MV-4-11 (cell line): ENCODE measurements around the gene IGF2BP1.
"Not testable (repeated sequence)": the region's sequence is repeated elsewhere in the genome, so short reads cannot be mapped to it uniquely, and the experiment has no call there.

Experiments used
- DNase-seq: peaks from one replicate; lab custom pipeline; 2025; lab: John Stamatoyannopoulos, UW

The IGF2BP1 gene

DNA sequence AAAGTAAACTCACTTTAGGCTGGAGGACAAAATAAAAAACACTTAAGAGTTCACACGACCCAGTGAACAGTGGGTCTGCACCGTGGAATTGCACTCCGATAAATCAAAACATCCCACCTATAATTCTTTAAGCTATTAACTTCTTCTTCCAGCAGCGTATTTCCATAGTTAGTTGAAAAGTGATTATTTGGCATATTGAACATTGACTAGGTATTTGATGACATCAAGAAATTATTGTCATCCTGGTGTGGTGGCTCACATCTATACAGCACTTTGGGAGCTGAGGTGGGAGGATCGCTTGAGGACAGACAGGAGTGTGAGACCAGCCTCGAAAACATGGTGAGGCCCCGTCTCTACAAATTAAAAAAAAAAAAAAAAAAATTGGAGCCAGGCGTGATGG, 23.4 kb downstream of the IGF2BP1 start:
- DNase-seq, result no peak

DNA sequence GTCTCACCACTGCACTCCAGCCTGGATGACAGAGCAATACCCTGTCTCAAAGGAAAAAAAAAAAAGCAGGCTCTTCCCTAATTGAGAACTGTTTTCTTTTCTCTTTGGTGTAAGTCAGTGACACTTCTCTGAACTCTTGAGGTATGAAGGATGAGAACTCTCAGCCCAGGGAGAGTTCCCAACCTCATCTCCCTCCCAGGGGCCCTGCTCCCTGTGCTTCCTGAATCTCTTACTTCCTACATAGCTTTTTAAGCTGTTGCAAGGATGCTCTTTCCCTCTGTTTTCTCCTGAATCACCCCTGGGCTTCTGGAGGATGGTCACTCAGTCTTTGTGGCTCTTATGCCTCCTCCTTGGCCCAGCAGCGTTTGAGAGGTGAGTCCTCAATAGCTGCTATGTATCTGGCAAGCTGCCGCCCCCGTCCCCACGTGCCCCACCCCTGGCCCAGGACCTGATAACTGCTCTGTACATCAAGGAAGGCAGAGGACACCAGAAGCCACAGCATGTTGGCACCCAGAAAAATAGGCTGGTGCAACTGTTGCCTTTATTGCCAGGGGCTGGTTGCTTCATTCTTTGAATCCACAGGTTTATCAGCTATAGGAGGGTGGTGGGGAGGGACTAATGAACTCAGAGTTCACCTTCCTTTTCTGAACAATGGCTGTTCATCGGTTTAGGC, 24.0 kb downstream of the IGF2BP1 start:
- no peak for DNase-seq

DNA sequence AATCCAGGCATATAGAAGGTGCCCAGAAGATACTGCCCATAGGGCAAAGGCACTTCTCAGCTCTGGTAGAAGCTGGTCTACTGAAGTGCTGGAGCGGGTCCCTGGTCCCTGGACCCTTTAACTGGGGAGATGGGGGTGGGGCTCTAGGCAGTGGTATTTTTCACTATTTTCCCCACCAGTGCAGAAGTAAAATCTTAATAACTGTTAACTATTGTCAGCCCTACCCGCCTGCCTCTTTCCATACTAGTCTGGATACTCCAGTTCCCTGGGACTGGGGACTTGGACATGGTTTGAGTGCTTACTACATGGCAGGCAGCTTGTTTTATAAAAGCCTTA, 24.6 kb downstream of the IGF2BP1 start:
- no peak for DNase-seq

DNA sequence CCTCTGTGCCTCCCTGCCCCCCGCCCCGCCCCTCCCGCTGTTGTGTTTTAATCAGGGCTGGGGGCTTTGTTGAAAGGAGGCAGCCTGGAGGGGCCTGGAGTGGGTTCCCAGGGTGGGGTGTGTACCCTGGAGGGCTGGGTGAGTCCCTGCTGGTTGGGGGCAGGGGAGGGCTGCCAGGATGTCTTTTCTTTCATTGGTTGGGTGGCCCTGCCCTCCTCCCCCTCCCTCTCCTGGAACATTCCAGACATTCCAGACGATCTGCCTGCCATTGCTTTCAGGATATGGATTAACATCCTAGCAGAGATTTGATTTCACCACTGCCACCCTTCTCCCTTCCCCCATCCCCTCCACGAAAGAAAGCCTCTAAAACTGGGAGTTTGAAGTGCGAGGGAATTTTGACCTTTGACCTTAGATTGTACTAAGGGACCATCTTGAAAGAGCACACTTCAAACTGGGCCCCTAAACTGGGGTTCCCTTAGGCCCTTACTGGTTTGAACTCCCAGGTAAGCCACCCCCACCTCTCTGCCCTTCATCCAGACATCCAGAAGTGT, 25.3 kb downstream of the IGF2BP1 start:
- no peak for DNase-seq

DNA sequence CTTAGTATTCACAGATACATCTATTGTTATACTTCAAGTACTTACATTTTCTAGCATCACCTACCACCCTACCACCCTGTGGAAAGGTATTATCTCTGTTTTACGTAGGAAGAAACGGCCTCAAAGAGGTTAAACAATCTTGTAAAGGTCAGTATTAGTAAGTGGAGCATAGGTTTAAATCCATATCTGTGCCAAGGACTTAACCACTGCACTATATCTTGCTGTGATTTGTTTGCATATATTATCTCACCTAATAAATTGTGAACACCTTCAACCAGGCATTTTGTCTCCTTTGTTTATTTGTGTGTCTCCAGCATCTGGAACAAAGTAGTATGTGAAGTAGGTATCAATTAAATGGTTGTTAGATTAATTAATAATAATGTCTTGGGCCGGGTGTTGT, 27.3 kb downstream of the IGF2BP1 start:
- DNase-seq, result no peak

DNA sequence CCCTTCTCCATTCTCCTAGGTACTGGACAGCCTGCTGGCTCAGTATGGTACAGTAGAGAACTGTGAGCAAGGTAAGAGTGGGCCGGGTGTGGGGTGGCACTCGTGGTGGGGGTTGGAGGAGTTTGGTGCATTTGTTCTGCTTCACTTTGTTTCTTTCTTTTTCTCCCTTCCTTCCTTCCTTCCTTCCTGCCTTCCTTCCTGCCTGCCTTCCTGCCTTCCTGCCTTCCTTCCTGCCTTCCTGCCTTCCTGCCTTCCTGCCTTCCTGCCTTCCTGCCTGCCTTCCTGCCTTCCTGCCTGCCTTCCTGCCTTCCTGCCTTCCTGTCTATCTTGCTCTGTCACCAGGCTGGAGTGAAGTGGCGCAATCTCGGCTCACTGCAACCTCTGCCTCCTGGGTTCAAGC, 29.3 kb downstream of the IGF2BP1 start:
- DNase-seq, result not testable (repeated sequence)

DNA sequence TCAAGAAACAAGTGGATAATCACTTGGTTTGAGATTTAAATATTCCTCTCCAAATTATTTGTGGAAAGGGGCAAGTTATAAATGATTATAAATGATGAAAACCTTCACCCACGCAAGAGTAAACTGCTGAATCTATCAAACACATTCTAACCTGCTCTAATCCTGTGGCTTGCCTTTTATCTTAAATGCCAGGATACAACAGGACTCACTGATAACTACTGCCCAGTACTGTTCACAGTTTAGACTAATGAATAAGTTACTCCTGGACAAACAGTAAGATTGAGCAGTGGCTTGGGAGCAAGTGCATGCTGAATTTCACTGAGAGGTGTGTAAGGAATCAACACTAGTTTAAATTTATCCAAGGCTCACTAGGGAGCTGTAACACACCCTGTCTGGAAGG, 31.1 kb downstream of the IGF2BP1 start:
- no peak for DNase-seq

DNA sequence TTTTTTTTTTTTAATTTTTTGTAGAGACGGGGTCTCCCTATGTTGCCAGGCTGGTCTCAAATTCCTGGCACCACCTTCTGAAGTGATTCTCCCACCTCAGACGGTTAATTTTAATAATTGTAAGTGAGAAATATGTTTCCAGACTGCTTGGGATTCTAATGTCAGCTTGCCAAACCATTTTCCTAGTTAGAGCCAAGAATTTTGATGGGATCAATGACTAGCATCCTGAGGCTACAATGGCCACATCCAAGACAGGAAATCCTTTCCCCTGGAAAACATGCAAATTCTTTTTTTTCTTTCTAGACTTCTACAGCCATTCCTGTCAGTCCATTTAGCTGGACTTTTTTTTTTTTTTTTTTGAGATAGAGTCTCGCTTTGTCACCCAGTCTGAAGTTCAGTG, 32.6 kb downstream of the IGF2BP1 start:
- no peak for DNase-seq

DNA sequence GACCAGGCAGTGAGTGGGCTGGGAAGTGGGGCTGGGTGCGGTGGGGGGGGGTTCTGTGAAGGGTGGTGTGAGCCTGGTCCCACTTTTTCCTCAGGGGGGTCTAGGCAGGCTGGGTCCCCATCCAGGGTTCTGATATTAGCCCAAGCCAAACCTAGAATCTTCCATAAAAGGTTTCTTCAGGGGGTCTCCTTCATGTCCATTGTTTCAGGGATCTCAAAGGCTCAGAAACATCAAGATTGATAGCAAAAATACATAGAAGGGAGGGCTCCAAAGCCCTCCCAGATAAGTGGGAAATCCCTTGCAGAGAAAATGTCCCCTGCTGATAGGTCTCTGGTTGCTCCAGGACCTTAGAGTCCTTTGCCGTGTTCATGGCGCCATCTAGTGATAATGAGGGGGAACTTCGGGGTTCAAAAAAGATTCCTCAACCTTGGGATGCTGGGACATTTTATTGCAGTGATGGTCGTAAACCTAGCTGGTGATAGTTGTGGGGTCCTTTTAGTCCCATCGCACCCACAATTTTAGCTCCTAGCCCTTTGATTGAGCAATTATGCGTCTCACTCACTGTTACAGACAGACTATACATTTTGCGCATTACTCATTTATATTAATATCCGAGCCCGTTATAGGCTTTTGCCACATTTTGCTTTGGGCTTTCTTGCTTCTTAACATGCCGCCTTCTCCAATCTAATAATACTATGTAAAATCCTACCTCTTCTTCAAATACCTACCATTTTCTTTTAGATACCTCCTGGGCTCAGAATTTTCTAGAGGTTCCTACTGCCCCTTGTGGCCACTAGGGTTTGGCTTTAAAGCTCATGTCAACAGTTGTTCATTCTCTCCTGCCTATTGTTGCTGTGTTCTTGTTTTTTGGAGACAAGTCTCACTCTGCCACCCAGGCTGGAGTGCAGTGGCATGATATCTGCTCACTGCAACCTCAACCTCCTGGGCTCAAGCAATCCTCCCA, 35.1 kb downstream of the IGF2BP1 start:
- DNase-seq, result peak; percentile 68

DNA sequence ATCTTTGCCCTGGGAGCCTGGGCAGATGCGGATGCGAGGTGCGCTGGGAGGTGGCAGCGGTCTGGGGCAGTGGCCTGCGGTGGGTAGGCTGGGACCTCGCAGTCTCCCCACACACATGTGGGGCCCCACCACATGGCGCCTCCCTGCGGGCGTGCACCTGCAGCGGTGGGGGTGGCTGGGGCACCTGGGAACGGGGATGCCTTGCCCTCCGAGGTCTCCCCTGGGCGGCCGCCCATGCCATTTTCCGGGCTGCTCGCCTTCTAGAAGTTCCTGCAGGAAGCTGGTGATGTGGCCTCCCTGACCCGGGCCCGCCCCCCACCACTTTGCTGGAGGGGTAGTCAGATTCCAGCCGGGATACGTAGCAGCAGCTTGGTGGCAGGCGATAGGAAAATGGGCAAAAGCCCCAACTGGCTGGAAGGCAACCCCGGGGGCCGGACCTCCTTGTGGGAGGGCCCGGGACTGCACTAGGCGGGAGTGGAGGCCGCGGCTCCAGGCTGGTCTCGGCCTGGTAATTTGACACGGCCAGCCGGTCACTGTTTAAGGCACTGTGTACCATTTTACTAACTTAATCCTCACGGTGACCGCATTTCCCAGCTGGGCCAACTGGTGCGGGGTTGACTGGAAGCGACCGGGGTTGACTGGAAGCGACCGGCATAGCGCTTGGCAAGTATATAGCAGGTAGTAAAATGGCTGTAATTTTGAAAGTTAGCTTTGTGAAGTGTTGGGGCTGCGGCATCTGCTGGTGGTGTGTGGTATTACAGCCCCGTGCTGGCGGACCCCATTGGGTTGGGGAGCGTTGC, 38.5 kb downstream of the IGF2BP1 start:
- DNase-seq, result no peak

DNA sequence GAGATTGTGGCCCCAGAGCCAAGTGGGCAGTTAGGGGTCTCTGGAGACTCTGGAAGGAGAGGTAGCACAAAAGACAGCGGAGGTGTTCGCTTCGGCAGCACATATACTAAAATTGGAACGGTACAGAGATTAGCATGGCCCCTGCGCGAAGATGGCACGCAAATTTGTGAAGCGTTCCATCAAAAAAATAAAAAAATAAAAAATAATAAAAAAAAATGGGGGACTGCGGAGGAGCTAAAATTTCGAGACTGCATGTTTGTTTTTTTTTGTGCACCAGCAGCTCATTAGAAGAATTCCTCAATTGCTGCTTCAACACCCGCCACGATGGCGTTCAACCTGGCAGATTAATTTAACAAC, 39.1 kb downstream of the IGF2BP1 start:
- no peak for DNase-seq

DNA sequence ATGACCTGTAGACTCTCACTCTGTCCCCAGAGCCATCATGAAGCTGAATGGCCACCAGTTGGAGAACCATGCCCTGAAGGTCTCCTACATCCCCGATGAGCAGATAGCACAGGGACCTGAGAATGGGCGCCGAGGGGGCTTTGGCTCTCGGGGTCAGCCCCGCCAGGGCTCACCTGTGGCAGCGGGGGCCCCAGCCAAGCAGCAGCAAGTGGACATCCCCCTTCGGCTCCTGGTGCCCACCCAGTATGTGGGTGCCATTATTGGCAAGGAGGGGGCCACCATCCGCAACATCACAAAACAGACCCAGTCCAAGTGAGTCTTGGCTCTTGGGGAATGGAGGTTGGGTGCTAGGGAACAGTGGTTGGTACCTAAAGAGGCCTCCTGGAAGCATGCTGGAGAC, 41.0 kb downstream of the IGF2BP1 start:
- no peak for DNase-seq

DNA sequence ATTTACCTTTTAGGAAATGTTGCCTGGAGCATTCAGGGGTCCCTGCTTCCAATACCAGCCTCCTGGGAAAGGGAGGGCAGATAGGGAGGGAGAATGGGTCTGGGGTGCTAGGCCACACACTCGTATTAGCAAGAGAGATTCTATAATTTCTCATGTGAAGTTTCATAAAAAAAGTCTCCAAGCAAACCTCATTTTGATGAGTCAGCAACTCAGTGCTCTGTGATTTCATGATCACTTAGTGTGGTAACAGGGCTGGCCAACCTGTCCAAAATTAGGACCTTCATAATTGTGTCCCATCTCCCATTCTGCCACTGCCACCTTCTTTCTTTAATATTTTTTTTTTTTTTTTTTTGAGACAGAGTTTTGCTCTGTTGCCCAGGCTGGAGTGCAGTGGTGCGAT, 41.4 kb downstream of the IGF2BP1 start:
- DNase-seq, result no peak

DNA sequence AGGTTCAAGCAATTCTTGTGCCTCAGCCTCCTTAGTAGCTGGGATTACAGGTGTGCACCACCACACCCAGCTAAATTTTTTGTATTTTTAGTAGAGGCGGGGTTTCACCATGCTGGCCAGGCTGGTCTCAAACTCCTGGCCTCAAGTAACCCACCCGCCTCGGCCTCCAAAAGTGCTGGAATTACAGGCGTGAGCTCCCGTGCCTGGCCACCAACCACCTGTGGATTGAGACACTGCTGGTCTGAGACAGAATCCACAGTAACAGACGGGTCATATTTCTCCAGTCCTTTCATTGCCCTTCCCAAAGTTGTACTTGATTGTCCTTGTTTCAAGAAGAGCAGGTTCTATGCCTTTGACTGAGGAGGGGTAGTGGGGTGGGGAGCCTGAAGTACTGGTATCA, 42.3 kb downstream of the IGF2BP1 start:
- DNase-seq, result not testable (repeated sequence)

DNA sequence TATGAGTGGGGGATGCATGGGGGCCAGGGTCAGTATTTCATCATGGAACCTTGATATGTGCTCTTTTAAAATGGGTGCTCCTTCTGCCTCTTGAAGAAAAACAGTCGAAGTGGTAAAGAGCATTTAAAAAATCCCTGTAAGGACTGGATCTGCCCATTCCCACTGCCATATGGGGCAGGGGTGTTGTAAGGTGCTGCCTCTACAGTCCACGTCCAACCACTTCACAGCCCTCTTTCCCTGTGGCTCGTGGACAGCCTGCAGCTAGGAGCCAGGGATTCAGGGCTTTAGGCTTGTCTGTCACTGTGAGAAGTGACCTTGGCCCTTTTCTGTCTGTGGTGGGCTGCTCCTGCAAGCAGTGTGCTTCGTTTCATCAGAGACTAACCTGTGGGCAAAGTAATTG, 44.3 kb downstream of the IGF2BP1 start:
- no peak for DNase-seq

DNA sequence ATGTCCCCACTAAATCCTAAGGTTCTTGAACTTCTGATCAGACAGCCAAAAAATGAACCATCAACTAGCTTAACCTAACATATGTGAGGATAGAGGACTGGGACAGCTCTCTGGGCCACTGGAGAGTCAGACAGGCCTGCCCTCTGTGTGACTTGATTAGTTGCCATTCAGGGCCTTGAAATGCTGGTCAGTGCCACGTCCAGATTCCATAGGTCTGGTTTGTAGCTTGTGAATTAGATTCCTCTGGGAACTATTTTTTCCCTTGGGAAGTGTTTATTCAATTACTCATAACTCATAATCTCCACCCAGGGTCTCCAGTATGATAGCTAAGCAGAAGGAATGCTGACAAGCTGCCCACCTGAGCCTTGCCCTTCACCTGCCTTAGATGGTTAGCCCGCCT, 48.2 kb downstream of the IGF2BP1 start:
- no peak for DNase-seq

DNA sequence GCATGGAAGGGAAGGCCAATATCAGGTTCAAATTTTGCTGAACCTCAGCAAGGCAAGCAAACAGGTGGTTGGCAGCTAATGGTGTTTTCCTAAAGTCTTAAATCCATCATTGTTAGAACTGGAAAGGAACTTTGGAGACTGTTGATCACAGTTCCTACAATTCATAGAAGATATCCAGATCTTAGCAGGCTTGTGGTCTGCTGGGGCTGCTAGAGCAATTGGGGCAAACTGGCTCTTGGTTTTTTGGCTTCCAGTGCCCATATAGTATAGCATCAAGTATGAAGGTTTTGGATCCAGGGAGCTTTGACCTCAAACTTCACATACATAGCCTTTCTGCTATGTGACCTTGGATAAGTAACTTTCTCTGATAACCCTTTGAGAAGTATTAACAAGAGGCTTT, 49.7 kb downstream of the IGF2BP1 start:
- no peak for DNase-seq

DNA sequence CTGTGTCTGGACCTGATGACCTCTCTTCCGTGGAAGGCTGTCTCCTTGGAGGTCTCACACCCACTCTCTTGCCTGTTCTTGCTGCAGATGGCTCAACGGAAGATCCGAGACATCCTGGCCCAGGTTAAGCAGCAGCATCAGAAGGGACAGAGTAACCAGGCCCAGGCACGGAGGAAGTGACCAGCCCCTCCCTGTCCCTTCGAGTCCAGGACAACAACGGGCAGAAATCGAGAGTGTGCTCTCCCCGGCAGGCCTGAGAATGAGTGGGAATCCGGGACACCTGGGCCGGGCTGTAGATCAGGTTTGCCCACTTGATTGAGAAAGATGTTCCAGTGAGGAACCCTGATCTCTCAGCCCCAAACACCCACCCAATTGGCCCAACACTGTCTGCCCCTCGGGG, 52.1 kb downstream of the IGF2BP1 start:
- no peak for DNase-seq

DNA sequence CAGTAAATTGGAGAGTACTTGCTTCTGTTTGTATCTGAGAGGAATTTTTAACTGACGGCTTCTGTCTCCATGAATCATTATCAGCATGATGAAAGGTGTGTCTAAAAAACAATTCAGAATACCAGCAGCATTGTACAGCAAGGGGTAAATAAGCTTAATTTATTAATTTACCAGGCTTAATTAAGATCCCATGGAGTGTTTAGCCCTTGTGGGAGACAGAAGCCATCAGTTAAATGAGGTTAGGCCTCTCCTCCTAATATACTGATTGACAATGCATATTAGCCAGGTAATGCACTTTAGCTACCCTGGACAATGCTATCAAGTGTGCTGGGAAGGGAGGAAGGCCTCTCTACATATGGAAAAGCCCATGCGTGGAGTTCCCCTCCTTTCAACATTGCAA, 53.4 kb downstream of the IGF2BP1 start:
- DNase-seq, result no peak

DNA sequence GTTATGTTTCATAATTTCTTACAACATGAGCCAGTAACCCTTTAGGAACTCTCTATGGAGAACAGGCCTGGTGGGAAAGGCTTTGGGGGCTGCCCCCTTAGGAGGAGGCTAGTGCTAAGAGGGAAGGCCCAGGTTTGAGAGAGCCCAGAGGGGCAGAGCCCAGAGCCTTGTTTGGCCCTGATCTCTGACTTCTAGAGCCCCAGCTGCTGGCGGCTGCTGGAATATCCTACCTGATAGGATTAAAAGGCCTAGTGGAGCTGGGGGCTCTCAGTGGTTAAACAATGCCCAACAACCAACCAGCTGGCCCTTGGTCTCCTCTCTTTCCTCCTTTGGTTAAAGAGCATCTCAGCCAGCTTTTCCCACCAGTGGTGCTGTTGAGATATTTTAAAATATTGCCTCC, 54.1 kb downstream of the IGF2BP1 start:
- DNase-seq, result no peak

DNA sequence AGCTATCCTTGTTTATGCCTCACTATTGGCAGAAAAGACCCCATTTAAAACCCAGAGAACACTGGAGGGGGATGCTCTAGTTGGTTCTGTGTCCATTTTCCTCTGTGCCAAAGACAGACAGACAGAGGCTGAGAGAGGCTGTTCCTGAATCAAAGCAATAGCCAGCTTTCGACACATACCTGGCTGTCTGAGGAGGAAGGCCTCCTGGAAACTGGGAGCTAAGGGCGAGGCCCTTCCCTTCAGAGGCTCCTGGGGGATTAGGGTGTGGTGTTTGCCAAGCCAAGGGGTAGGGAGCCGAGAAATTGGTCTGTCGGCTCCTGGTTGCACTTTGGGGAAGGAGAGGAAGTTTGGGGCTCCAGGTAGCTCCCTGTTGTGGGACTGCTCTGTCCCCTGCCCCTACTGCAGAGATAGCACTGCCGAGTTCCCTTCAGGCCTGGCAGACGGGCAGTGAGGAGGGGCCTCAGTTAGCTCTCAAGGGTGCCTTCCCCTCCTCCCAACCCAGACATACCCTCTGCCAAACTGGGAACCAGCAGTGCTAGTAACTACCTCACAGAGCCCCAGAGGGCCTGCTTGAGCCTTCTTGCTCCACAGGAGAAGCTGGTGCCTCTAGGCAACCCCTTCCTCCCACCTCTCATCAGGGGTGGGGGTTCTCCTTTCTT, 56.1 kb downstream of the IGF2BP1 start:
- no peak for DNase-seq
